Cardiac septum (tissue), 1 donor: ENCODE results near the gene TICAM2. TPM values are rescaled to one million over a fixed set of nuclear protein-coding genes. Genes with fewer than 3 reads are reported as not detected.

Source experiments
- DNase-seq: peaks from one replicate; pipeline ENCODE4 v3.0.0-alpha.2; 2020; ENCODE audit warnings: low spot score
- intact Hi-C: fragments of 100-400 bp; cut with DNase I; formaldehyde crosslinking; loops from one replicate; pipeline ENCODE4 v1.14.0; 2022
- total RNA-seq: library from RNA; stranded (reverse); fragmentation: NEBNext Ultra II Directional; extraction: Animal tissue kit (Norgen Biotek cat#: 25700); gene quantifications from one replicate; pipeline ENCODE4 v1.2.1, GENCODE V29; 2021
- donor health status: DM: no; HTN: no; CAD: no.

Gene TICAM2
- total RNA-seq, 1 donor from 2014 or later: 2.0 TPM

GRCh38 chr5:115616892-115617291 is 14.6 kb upstream of the TICAM2 start:
- intact Hi-C loops: no loop called here
- no peak for DNase-seq

GRCh38 chr5:115616472-115616871 is 14.2 kb upstream of the TICAM2 start:
- intact Hi-C loops: no loop called here
- DNase-seq: no peak

- no peak for DNase-seq
- intact Hi-C loops: no loop called here
Observed at GRCh38 chr5:115611873-115612272, 9.6 kb upstream of the TICAM2 start.

GRCh38 chr5:115607935-115608334 is 5.7 kb upstream of the TICAM2 start:
- DNase-seq: no peak
- intact Hi-C loops: no loop called here

- no peak for DNase-seq
- intact Hi-C loops: no loop called here
Observed at GRCh38 chr5:115605436-115605835, 3.2 kb upstream of the TICAM2 start.

- DNase-seq: no peak
- intact Hi-C loops: no loop called here
Observed at GRCh38 chr5:115602591-115603125, 379 bp upstream of the TICAM2 start.

- intact Hi-C loops: no loop called here
- DNase-seq: no peak
Observed at GRCh38 chr5:115600766-115601165, 1.5 kb downstream of the TICAM2 start.

GRCh38 chr5:115599924-115600323 is 2.4 kb downstream of the TICAM2 start:
- intact Hi-C loops: no loop called here
- no peak for DNase-seq

GRCh38 chr5:115599502-115599901 is 2.8 kb downstream of the TICAM2 start:
- intact Hi-C loops: no loop called here
- DNase-seq: no peak

- no peak for DNase-seq
- intact Hi-C loops: loop anchor here (5.0 kb wide), 1 partner anchor 497 kb away; no protein-coding TSS in a partner anchor
Observed at GRCh38 chr5:115594128-115595047, 7.9 kb downstream of the TICAM2 start.

GRCh38 chr5:115589043-115589442 is 13.2 kb downstream of the TICAM2 start:
- intact Hi-C loops: loop anchor here (2.0 to 5.0 kb wide), 2 partner anchors 212 to 280 kb away; no protein-coding TSS in a partner anchor
- no peak for DNase-seq

GRCh38 chr5:115588640-115589039 is 13.6 kb downstream of the TICAM2 start:
- intact Hi-C loops: loop anchor here (2.0 to 5.0 kb wide), 2 partner anchors 211 to 280 kb away; no protein-coding TSS in a partner anchor
- DNase-seq: no peak

GRCh38 chr5:115586525-115587146 is 15.6 kb downstream of the TICAM2 start:
- no peak for DNase-seq
- intact Hi-C loops: loop anchor here (5.0 kb wide), 1 partner anchor 209 kb away; no protein-coding TSS in a partner anchor

- intact Hi-C loops: loop anchor here (5.0 kb wide), 1 partner anchor 208 kb away; no protein-coding TSS in a partner anchor
- no peak for DNase-seq
Observed at GRCh38 chr5:115585265-115585664, 17.0 kb downstream of the TICAM2 start.

- intact Hi-C loops: no loop called here
- DNase-seq: no peak
Observed at GRCh38 chr5:115584501-115584900, 17.8 kb downstream of the TICAM2 start.

- intact Hi-C loops: no loop called here
- DNase-seq: no peak
Observed at GRCh38 chr5:115583474-115583873, 18.8 kb downstream of the TICAM2 start.

- DNase-seq: no peak
- intact Hi-C loops: no loop called here
Observed at GRCh38 chr5:115580941-115581340, 21.3 kb downstream of the TICAM2 start.

- intact Hi-C loops: loop anchor here (5.0 kb wide), 1 partner anchor 492 kb away; no protein-coding TSS in a partner anchor
- DNase-seq: no peak
Observed at GRCh38 chr5:115579747-115580173, 22.5 kb downstream of the TICAM2 start.

- no peak for DNase-seq
- intact Hi-C loops: loop anchor here (5.0 kb wide), 1 partner anchor 492 kb away; no protein-coding TSS in a partner anchor
Observed at GRCh38 chr5:115579216-115579615, 23.1 kb downstream of the TICAM2 start.

GRCh38 chr5:115578657-115579056 is 23.6 kb downstream of the TICAM2 start:
- DNase-seq: no peak
- intact Hi-C loops: loop anchor here (5.0 kb wide), 1 partner anchor 491 kb away; no protein-coding TSS in a partner anchor
